GM12873 (cell line): ENCODE data around the gene GGN.

Experiments used
- CTCF ChIP-seq: IDR thresholded peaks from 2 replicates; pipeline ENCODE4 v1.5.1; 2012; ENCODE audit warnings: low read depth, mild to moderate bottlenecking, moderate library complexity, low read length, control low read depth; ENCODE audit not compliant: insufficient read depth; ENCODE audit errors: missing control alignments

GGN gene

GRCh38 chr19:38335949-38336637 is 51.7 kb downstream of the GGN start:
- no peak for TF ChIP-seq CTCF
